HepG2 (cell line): Measurements from ENCODE around the gene DCAKD. TPM values are rescaled to one million over a fixed set of nuclear protein-coding genes. Genes with fewer than 3 reads are reported as not detected.

Experiments used
- CHD2 ChIP-seq: IDR thresholded peaks from 2 replicates; pipeline ENCODE4 v1.6.1; 2011; ENCODE audit warnings: low read depth, low read length, improper control_type of control experiment
- DMTF1 ChIP-seq: sonication (generic); formaldehyde crosslinking; IDR thresholded peaks from 2 replicates; pipeline ENCODE4 v1.4.0; 2020; ENCODE audit warnings: mild to moderate bottlenecking, missing genetic modification reagents
- FOXK1 ChIP-seq: sonication (generic); formaldehyde crosslinking; IDR thresholded peaks from 2 replicates; pipeline ENCODE4 v1.4.0; 2020; ENCODE audit warnings: low read depth, missing genetic modification reagents, borderline replicate concordance
- FOXP4 ChIP-seq: sonication (generic); formaldehyde crosslinking; IDR thresholded peaks from 2 replicates; pipeline ENCODE4 v1.4.0; 2020; ENCODE audit warnings: missing genetic modification reagents
- HNRNPLL ChIP-seq: fragments of 200-400 bp; formaldehyde crosslinking; IDR thresholded peaks from 2 replicates; pipeline ENCODE4 v1.6.1; 2017; ENCODE audit warnings: mild to moderate bottlenecking, low read depth, low read length; ENCODE audit not compliant: poor library complexity, severe bottlenecking
- ISX ChIP-seq: sonication (generic); formaldehyde crosslinking; conservative IDR thresholded peaks from 2 replicates; pipeline ENCODE4 v1.5.0; 2020; ENCODE audit warnings: missing genetic modification reagents
- KAT7 ChIP-seq: IDR thresholded peaks from 2 replicates; pipeline ENCODE4 v1.6.1; 2018; ENCODE audit warnings: borderline replicate concordance, missing compliant biosample characterization
- KLF13 ChIP-seq: sonication (generic); formaldehyde crosslinking; IDR thresholded peaks from 2 replicates; pipeline ENCODE4 v1.4.0; 2020; ENCODE audit warnings: mild to moderate bottlenecking, missing genetic modification reagents
- KLF15 ChIP-seq: sonication (generic); formaldehyde crosslinking; IDR thresholded peaks from 2 replicates; pipeline ENCODE4 v1.8.1; 2023; ENCODE audit warnings: borderline replicate concordance, mild to moderate bottlenecking, inconsistent platforms, missing genetic modification reagents, mixed read lengths
- PCBP1 ChIP-seq: fragments of 200-400 bp; formaldehyde crosslinking; IDR thresholded peaks from 2 replicates; pipeline ENCODE4 v1.6.1; 2017; ENCODE audit warnings: mild to moderate bottlenecking, low read depth, low read length, borderline replicate concordance
- SAFB2 ChIP-seq: sonication (generic); formaldehyde crosslinking; IDR thresholded peaks from 2 replicates; pipeline ENCODE4 v1.5.1; 2020; ENCODE audit warnings: missing genetic modification reagents, low read depth, mild to moderate bottlenecking, borderline replicate concordance
- ZBTB33 ChIP-seq: sonication (generic); formaldehyde crosslinking; IDR thresholded peaks from 2 replicates; pipeline ENCODE4 v1.4.0; 2020; ENCODE audit warnings: missing genetic modification reagents
- ZNF281 ChIP-seq: sonication (generic); formaldehyde crosslinking; IDR thresholded peaks from 2 replicates; pipeline ENCODE4 v1.4.0; 2020; ENCODE audit warnings: missing genetic modification reagents, borderline replicate concordance
- ZNF44 ChIP-seq: sonication (generic); formaldehyde crosslinking; IDR thresholded peaks from 2 replicates; pipeline ENCODE4 v1.5.1; 2020; ENCODE audit warnings: mild to moderate bottlenecking, missing genetic modification reagents
- ZNF547 ChIP-seq: sonication (generic); formaldehyde crosslinking; IDR thresholded peaks from 2 replicates; pipeline ENCODE4 v1.5.1; 2020; ENCODE audit warnings: mild to moderate bottlenecking, missing genetic modification reagents
- ZNF709 ChIP-seq: sonication (generic); formaldehyde crosslinking; IDR thresholded peaks from 2 replicates; pipeline ENCODE4 v1.5.0; 2020; ENCODE audit warnings: mild to moderate bottlenecking, missing genetic modification reagents
- ZNF761 ChIP-seq: sonication (generic); formaldehyde crosslinking; conservative IDR thresholded peaks from 2 replicates; pipeline ENCODE4 v1.4.0; 2020; ENCODE audit warnings: mild to moderate bottlenecking, missing genetic modification reagents
- ZNF850 ChIP-seq: sonication (generic); formaldehyde crosslinking; conservative IDR thresholded peaks from 2 replicates; pipeline ENCODE4 v1.9.0; 2021; ENCODE audit warnings: mild to moderate bottlenecking, missing genetic modification reagents
- ZNF891 ChIP-seq: sonication (generic); formaldehyde crosslinking; IDR thresholded peaks from 2 replicates; pipeline ENCODE4 v1.5.0; 2020; ENCODE audit warnings: mild to moderate bottlenecking, missing genetic modification reagents
- polyA plus RNA-seq, 8 experiments: library from polyadenylated mRNA; depleted of rRNA in 3 of 8; stranded (reverse) in 7 of 8; unstranded in 1 of 8; fragments of >200 nt; fragmentation: Illumina TruSeq in 4 of 8; extraction: Trizol in 4 of 8; gene quantifications; 2 replicates each; pipeline versions ENCODE4 v1.2.1 to v1.2.3, GENCODE V29; 2011 to 2016; ENCODE audit warnings: low read depth in 4 of 8, missing spikeins in 1 of 8, mixed read lengths in 1 of 8; ENCODE audit not compliant: insufficient read depth in 1 of 8
- total RNA-seq, 5 experiments: library from RNA; depleted of rRNA; stranded (reverse); fragments of >200 nt; fragmentation: Illumina TruSeq; extraction: Trizol; gene quantifications; 2 replicates each; pipeline ENCODE4 v1.2.3, GENCODE V29; 2016; ENCODE audit warnings: low read depth in 1 of 5

The DCAKD gene
- total and polyA plus RNA-seq, 2 of the 13 experiments (the other 11 are each of a cell fraction or from before 2014, with no cell fraction given), result 25.9 to 29.2 TPM

GRCh38 chr17:45060797-45061605 is 9.6 kb upstream of the DCAKD start, which contains the start of gene NMT1 (continued):
- peak; percentile 94 for TF ChIP-seq ZNF891 (CRISPR knock-in tag)
- TF ChIP-seq FOXK1, result peak; percentile 83; the same call in 1 of the 2 replicates
- TF ChIP-seq KLF15 (CRISPR knock-in tag), result no peak; the same call in 1 of the 2 replicates
- peak; percentile 56; the same call in 1 of the 2 replicates for TF ChIP-seq ZNF761 (CRISPR knock-in tag)
- no peak for TF ChIP-seq KLF13 (CRISPR knock-in tag)
- 0 out of 2 replicates have a peak, but pooled peaks have one; percentile 51 for TF ChIP-seq DMTF1
- peak; percentile 6; the same call in 1 of the 2 replicates for TF ChIP-seq ZBTB33 (CRISPR knock-in tag)
- no peak for TF ChIP-seq ZNF709
- peak; percentile 86 for TF ChIP-seq CHD2
- peak; percentile 77 for TF ChIP-seq HNRNPLL
- TF ChIP-seq ISX, result no peak
- no peak; the same call in 1 of the 2 replicates for TF ChIP-seq FOXP4
- TF ChIP-seq ZNF547 (CRISPR knock-in tag), result peak; percentile 66; the same call in 1 of the 2 replicates
- TF ChIP-seq ZNF850 (CRISPR knock-in tag), result peak; percentile 87; the same call in 1 of the 2 replicates
- peak; percentile 81 for TF ChIP-seq SAFB2 (CRISPR knock-in tag)
- TF ChIP-seq PCBP1, result peak; percentile 81; the same call in 1 of the 2 replicates
- TF ChIP-seq ZNF44 (CRISPR knock-in tag), result peak; percentile 81; the same call in 1 of the 2 replicates
- TF ChIP-seq KAT7 (CRISPR knock-in tag), result peak; percentile 85
- peak; percentile 12; the same call in 1 of the 2 replicates for TF ChIP-seq ZNF281 (CRISPR knock-in tag)
